Fibroblast of lung (primary cell): ENCODE measurements around the gene DOK3. TPM values are rescaled to one million over a fixed set of nuclear protein-coding genes. Genes with fewer than 3 reads are reported as not detected.

Experiments
- DNase-seq, 2 donors: peaks; one replicate each; pipeline versions ENCODE4 v3.0.0 to v3.0.0-alpha.2; 2010; ENCODE audit warnings: low read depth in 2 of 2
- H2AFZ ChIP-seq: 2 replicates; pipeline ENCODE4 v1.5.1; 2012; ENCODE audit warnings: low read length, control low read depth, inconsistent platforms
- H3K27ac ChIP-seq: 2 replicates; pipeline ENCODE4 v1.5.1; 2011; ENCODE audit warnings: low read length, control low read depth; ENCODE audit not compliant: insufficient read depth
- H3K27me3 ChIP-seq: 2 replicates; pipeline ENCODE4 v1.5.1; 2011; ENCODE audit warnings: mild to moderate bottlenecking, low read length; ENCODE audit not compliant: control insufficient read depth, insufficient read depth
- H3K36me3 ChIP-seq: 2 replicates; pipeline ENCODE4 v1.5.1; 2011; ENCODE audit warnings: low read length; ENCODE audit not compliant: control insufficient read depth, insufficient read depth
- H3K4me1 ChIP-seq: 2 replicates; pipeline ENCODE4 v1.5.1; 2011; ENCODE audit warnings: low read length; ENCODE audit not compliant: control insufficient read depth, insufficient read depth; ENCODE audit errors: extremely low read depth
- H3K4me2 ChIP-seq: 2 replicates; pipeline ENCODE4 v1.5.1; 2011; ENCODE audit warnings: low read length, control low read depth; ENCODE audit not compliant: insufficient read depth; ENCODE audit errors: extremely low read depth
- H3K4me3 ChIP-seq, 4 experiments: fragments of 200-600 bp in 1 of 4; sonication (generic) in 1 of 4; replicated peaks in 1 of 4; 2 replicates each; pipeline ENCODE4 v1.5.1; 2011 to 2016; ENCODE audit warnings: low read length in 4 of 4, low read depth in 3 of 4, mild to moderate bottlenecking in 3 of 4, control low read depth in 2 of 4, inconsistent platforms in 1 of 4, mixed read lengths in 1 of 4; ENCODE audit not compliant: insufficient read depth in 1 of 4; ENCODE audit errors: control extremely low read depth in 1 of 4
- H3K79me2 ChIP-seq: 2 replicates; pipeline ENCODE4 v1.5.1; 2012; ENCODE audit warnings: mild to moderate bottlenecking, low read length, inconsistent platforms; ENCODE audit not compliant: control insufficient read depth, insufficient read depth
- H3K9ac ChIP-seq: 2 replicates; pipeline ENCODE4 v1.5.1; 2011; ENCODE audit warnings: mild to moderate bottlenecking, low read length, control low read depth; ENCODE audit not compliant: insufficient read depth
- H3K9me3 ChIP-seq: 2 replicates; pipeline ENCODE4 v1.5.1; 2012; ENCODE audit warnings: low read depth, low read length; ENCODE audit not compliant: control insufficient read depth, insufficient read depth
- H4K20me1 ChIP-seq: 2 replicates; pipeline ENCODE4 v1.5.1; 2011; ENCODE audit warnings: low read length; ENCODE audit not compliant: control insufficient read depth, insufficient read depth; ENCODE audit errors: extremely low read depth
- CTCF ChIP-seq, 2 donors: IDR thresholded peaks in 1 of 2; conservative IDR thresholded peaks in 1 of 2; 1 replicate in 1 of 2; 2 replicates in 1 of 2; pipeline ENCODE4 v1.5.1; 2011 to 2012; ENCODE audit warnings: low read length in 2 of 2, control low read depth in 1 of 2, inconsistent platforms in 1 of 2, low read depth in 1 of 2, mild to moderate bottlenecking in 1 of 2
- EZH2 ChIP-seq: IDR thresholded peaks from 2 replicates; pipeline ENCODE4 v1.5.1; 2012; ENCODE audit warnings: low read length, control low read depth, mild to moderate bottlenecking; ENCODE audit errors: missing control alignments
- polyA plus RNA-seq, 2 donors: library from polyadenylated mRNA; depleted of rRNA in 1 of 2; stranded (reverse) in 1 of 2; unstranded in 1 of 2; fragments of >200 nt; gene quantifications; 2 replicates each; pipeline ENCODE4 v1.2.1, GENCODE V29; 2011 to 2012; ENCODE audit warnings: missing spikeins in 1 of 2
- total RNA-seq: library from RNA; depleted of rRNA; stranded (reverse); fragments of >200 nt; gene quantifications from 2 replicates; pipeline ENCODE4 v1.2.1, GENCODE V29; 2014

Gene DOK3
- total and polyA plus RNA-seq, 2 donors (not counting 1 experiment from before 2014, with no cell fraction given): 0.99 to 1.5 TPM

- H3K9me3 ChIP-seq: no peaks in the 10 kb centered on the region
- DNase-seq: no peak
These were observed 2.4 kb upstream of the DOK3 start for GRCh38 chr5:177511796-177512675.

GRCh38 chr5:177511181-177511580 is 1.6 kb upstream of the DOK3 start:
- Histone ChIP-seq H3K79me2 (peaks cover 15% of the 10 kb centered on the region), H3K4me3 (no peak overlapping the region), H3K4me2 (no peak overlapping the region), H3K36me3 (peaks cover 40% of the 10 kb centered on the region), H3K4me1 (peaks cover 4% of the 10 kb centered on the region), H3K27me3 (no peaks in the 10 kb centered on the region), H3K9me3 (no peaks in the 10 kb centered on the region), H2AFZ (no peak overlapping the region), H3K9ac (no peak overlapping the region), H4K20me1 (no peaks in the 10 kb centered on the region), H3K27ac (no peak overlapping the region)
- TF ChIP-seq EZH2 (no peak), CTCF (conservative IDR thresholded peaks at IDR 0.05 in 1 of 2, IDR thresholded peaks at IDR 0.05 in 1 of 2; ENCODE audit: low read depth in 1 of 2, low read length in 2 of 2) (no peak)
- no peak for DNase-seq

More at GRCh38 chr5:177511796-177512675, 2.4 kb upstream of the DOK3 start:
- H3K4me3 ChIP-seq: no peak overlapping the region
- H3K4me1 ChIP-seq: peaks cover 4% of the 10 kb centered on the region
- H3K27me3 ChIP-seq: no peaks in the 10 kb centered on the region
- no peak overlapping the region for H3K9ac ChIP-seq
- no peak overlapping the region for H3K27ac ChIP-seq
- H2AFZ ChIP-seq: no peak overlapping the region
- peaks cover 21% of the 10 kb centered on the region for H3K79me2 ChIP-seq
- no peak for TF ChIP-seq EZH2
- no peak for TF ChIP-seq CTCF (conservative IDR thresholded peaks at IDR 0.05 in 1 of 2, IDR thresholded peaks at IDR 0.05 in 1 of 2; ENCODE audit: low read depth in 1 of 2, low read length in 2 of 2)
- no peak overlapping the region for H3K4me2 ChIP-seq
- peaks cover 40% of the 10 kb centered on the region for H3K36me3 ChIP-seq
- H4K20me1 ChIP-seq: no peaks in the 10 kb centered on the region

GRCh38 chr5:177510567-177511053 is 984 bp upstream of the DOK3 start:
- Histone ChIP-seq H3K4me2 (no peak overlapping the region), H3K9me3 (no peaks in the 10 kb centered on the region), H3K27me3 (no peaks in the 10 kb centered on the region), H4K20me1 (no peaks in the 10 kb centered on the region), H3K4me1 (peaks cover 3% of the 10 kb centered on the region), H3K36me3 (peaks cover 40% of the 10 kb centered on the region), H3K79me2 (peaks cover 10% of the 10 kb centered on the region), H3K9ac (no peak overlapping the region), H3K27ac (no peak overlapping the region), H2AFZ (no peak overlapping the region), H3K4me3 (no peak overlapping the region)
- DNase-seq: no peak
- TF ChIP-seq EZH2 (no peak), CTCF (conservative IDR thresholded peaks at IDR 0.05 in 1 of 2, IDR thresholded peaks at IDR 0.05 in 1 of 2; ENCODE audit: low read depth in 1 of 2, low read length in 2 of 2) (no peak)
